Measurements from ENCODE around the gene PTPRD. TPM values are rescaled to one million over a fixed set of nuclear protein-coding genes. Genes with fewer than 3 reads are reported as not detected.

Gene PTPRD
- total RNA-seq, 1 experiment from 2014 or later: 32.5 TPM

GRCh38 chr9:9122230-9122875 lies 1490.4 kb downstream of the PTPRD start:
- H2BK5ac ChIP-seq (ENCODE audit: insufficient read length, low read length): no peak overlapping the region
- Mint-ChIP-seq H3K4me3 (no peak overlapping the region), H3K27ac (no peak overlapping the region), H3K27me3 (ENCODE audit: low read depth) (no peaks in the 10 kb centered on the region), H3K36me3 (ENCODE audit: insufficient read depth in 1 of 3, low read depth in 3 of 3) (no peaks in the 10 kb centered on the region), H3K9me3 (no peaks in the 10 kb centered on the region), H3K4me1 (no peaks in the 10 kb centered on the region)
- H2BK15ac ChIP-seq (ENCODE audit: low read depth, low read length): no peak overlapping the region
- H3K4me2 ChIP-seq (ENCODE audit: insufficient read depth, insufficient read length, low read length): no peak overlapping the region
- DNase-seq: no peak
- no peaks in the 10 kb centered on the region; the same call in 1 of the 2 replicates for H3K4me1 ChIP-seq (ENCODE audit: insufficient read depth, low read length)
- no peak overlapping the region for H3K18ac ChIP-seq (ENCODE audit: insufficient read length, low read depth, low read length)
- no peaks in the 10 kb centered on the region for H3K79me2 ChIP-seq (ENCODE audit: insufficient read depth, low read length)
- no peak overlapping the region for H2BK120ac ChIP-seq (ENCODE audit: low read depth, low read length, poor library complexity, severe bottlenecking)
- H2AK5ac ChIP-seq (ENCODE audit: insufficient read length, low read length): no peak overlapping the region
- no peak overlapping the region for H3T11ph ChIP-seq (ENCODE audit: low read length)
- no peak overlapping the region for H2BK20ac ChIP-seq (ENCODE audit: low read depth, low read length, poor library complexity, severe bottlenecking)
- H3K27ac ChIP-seq (ENCODE audit: insufficient read length, low read depth, low read length): no peak overlapping the region
- no peaks in the 10 kb centered on the region for H3K9me3 ChIP-seq (ENCODE audit: control insufficient read depth, low read depth, low read length)
- H2BK12ac ChIP-seq (ENCODE audit: insufficient read length, low read depth, low read length): no peak overlapping the region
- no peak overlapping the region for H3K9ac ChIP-seq (ENCODE audit: extremely low read depth, insufficient read length, low read length)
- H4K5ac ChIP-seq (ENCODE audit: insufficient read length, low read depth, low read length): no peak overlapping the region
- H3K56ac ChIP-seq (ENCODE audit: insufficient read length, low read depth, low read length): no peak overlapping the region
- no peaks in the 10 kb centered on the region for H3K79me1 ChIP-seq (ENCODE audit: insufficient read depth, low read depth, low read length, poor library complexity, severe bottlenecking)
- no peak overlapping the region for H4K91ac ChIP-seq (ENCODE audit: insufficient read length, low read depth, low read length)
- H3K23ac ChIP-seq (ENCODE audit: insufficient read length, low read depth, low read length): no peak overlapping the region
- H3K4ac ChIP-seq (ENCODE audit: low read depth, low read length): no peak overlapping the region
- no CpG with 5 or more reads among the region's 3 CpGs for whole genome bisulfite sequencing (ENCODE audit: extremely low coverage, insufficient read length, low lambda C conversion rate)
- no peak overlapping the region for H4K8ac ChIP-seq (replicated peaks; ENCODE audit: insufficient read length, low read depth, low read length)
- TF ChIP-seq, protein P1, sequence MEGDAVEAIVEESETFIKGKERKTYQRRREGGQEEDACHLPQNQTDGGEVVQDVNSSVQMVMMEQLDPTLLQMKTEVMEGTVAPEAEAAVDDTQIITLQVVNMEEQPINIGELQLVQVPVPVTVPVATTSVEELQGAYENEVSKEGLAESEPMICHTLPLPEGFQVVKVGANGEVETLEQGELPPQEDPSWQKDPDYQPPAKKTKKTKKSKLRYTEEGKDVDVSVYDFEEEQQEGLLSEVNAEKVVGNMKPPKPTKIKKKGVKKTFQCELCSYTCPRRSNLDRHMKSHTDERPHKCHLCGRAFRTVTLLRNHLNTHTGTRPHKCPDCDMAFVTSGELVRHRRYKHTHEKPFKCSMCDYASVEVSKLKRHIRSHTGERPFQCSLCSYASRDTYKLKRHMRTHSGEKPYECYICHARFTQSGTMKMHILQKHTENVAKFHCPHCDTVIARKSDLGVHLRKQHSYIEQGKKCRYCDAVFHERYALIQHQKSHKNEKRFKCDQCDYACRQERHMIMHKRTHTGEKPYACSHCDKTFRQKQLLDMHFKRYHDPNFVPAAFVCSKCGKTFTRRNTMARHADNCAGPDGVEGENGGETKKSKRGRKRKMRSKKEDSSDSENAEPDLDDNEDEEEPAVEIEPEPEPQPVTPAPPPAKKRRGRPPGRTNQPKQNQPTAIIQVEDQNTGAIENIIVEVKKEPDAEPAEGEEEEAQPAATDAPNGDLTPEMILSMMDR (conservative IDR thresholded peaks at IDR 0.05): no peak
- no peaks in the 10 kb centered on the region for H3K27me3 ChIP-seq (ENCODE audit: insufficient read depth, low read length)
- H4K20me1 ChIP-seq (ENCODE audit: control insufficient read depth, insufficient read depth, insufficient read length): no peaks in the 10 kb centered on the region
- H3K14ac ChIP-seq (ENCODE audit: insufficient read depth, low read length): no peak overlapping the region
- no peaks in the 10 kb centered on the region for H3K23me2 ChIP-seq (ENCODE audit: insufficient read length, low read depth, low read length, poor library complexity, severe bottlenecking)
- no peak overlapping the region for H2AFZ ChIP-seq (ENCODE audit: low read length)

Measured in H9 (cell line).